ENCODE measurements around the gene ZNF497.

GRCh38 chr19:58385891-58386575 is 23.5 kb upstream of the ZNF497 start:
- TF ChIP-seq FOXM1 (IDR thresholded peaks at IDR 0.05; ENCODE audit: low read depth) (no peak), CTCF (IDR thresholded peaks at IDR 0.05) (no peak), TEAD4 (IDR thresholded peaks at IDR 0.05; ENCODE audit: borderline replicate concordance, insufficient read depth) (no peak), TAF1 (IDR thresholded peaks at IDR 0.05; ENCODE audit: borderline replicate concordance, low read depth, low read length) (no peak), NFIC (IDR thresholded peaks at IDR 0.05; ENCODE audit: borderline replicate concordance) (no peak), RFX5 (IDR thresholded peaks at IDR 0.05; ENCODE audit: low read length) (no peak), REST (IDR thresholded peaks at IDR 0.05; ENCODE audit: low read depth, low read length) (no peak), SIN3A (IDR thresholded peaks at IDR 0.05; ENCODE audit: borderline replicate concordance, low read depth, low read length) (no peak), EP300 (IDR thresholded peaks at IDR 0.05; ENCODE audit: borderline replicate concordance in 1 of 2, low read depth in 1 of 2, low read length in 1 of 2) (no peak), USF2 (IDR thresholded peaks at IDR 0.05; ENCODE audit: borderline replicate concordance, low read depth, low read length) (no peak)

Measured in SK-N-SH (cell line).